HG02938 (cell line): Measurements from ENCODE around the gene YTHDF1.
"Not testable (repeated sequence)": the region's sequence is repeated elsewhere in the genome, so short reads cannot be mapped to it uniquely, and the experiment has no call there.

ENCODE experiments used
- ATAC-seq: cut with Tn5 transposase; IDR thresholded peaks from one replicate; pipeline ENCODE4 v1.9.1; 2021; ENCODE audit warnings: mild to moderate bottlenecking, moderate library complexity; ENCODE audit not compliant: unreplicated experiment

The YTHDF1 gene

DNA sequence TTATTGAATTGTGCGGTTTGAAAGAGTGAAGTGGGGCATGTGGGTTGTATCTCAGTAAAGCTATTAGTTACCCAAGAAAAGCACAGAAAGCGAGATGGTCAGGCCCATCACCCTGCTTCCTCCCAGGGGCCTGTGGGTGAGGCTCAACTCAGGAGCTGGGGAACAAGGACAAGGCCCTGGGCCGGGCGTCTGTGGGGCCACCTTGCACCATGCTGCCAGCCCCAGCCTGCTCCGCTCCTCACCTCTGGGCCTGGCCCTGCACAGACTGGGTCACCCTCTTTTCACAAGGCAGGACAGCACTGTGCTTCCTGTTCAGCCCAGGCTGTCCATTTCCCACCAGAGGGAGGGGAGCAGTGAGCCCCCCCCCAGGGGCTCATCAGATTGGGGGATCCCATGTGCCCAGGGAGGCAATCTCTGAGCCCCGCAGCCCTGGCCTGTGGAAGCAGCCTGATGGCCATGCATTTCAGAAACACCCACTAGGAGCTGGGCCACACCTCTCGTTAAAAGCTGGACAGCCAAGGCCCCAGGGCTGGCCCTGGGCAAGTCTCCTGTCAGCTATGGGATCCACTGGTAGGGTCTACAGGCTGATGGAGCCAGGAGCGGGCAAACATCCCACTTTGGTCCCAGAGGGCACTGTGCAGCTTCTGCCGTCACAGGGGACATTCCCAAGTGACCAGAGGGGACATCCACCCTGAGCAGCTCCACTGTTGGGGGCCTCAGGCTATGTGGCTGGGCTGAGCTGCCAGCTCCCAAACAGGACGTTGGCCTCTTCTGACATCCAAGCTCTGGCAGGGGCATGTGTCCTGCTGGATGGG is 55.9 kb downstream of the YTHDF1 start:
- ATAC-seq = no peak

DNA sequence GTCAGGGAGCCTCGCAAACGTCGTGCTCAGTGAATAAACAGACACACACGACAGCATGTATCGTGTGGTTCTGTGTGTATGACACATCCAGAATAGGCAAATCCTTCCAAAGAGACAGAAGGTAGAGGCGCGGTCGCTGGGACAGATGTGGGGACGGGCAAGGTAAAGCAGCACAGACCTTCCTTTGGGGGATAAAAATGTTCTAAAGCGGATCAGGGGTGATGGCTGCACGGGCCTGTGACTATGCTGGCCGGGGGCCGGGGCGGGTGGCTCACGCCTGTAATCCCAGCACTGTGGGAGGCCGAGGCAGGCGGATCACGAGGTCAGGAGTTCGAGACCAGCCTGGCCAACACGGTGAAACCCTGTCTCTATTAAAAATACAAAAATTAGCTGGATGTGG is 56.7 kb downstream of the YTHDF1 start:
- ATAC-seq = not testable (repeated sequence)

DNA sequence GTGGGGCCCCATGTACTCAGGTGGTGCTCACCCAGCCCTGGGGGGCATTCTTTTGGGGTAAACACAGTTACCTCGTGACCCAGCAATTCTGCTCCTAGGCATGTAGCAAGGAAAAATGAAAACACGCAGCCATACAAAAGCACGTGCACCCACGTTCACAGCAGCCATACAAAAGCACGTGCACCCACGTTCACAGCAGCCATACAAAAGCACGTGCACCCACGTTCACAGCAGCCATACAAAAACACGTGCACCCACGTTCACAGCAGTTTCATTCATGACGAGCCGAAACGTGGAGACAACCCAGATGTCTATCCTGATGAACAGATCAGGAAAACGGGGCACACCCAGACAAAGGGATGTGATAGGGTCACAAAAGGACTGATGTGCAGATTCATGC is 57.1 kb downstream of the YTHDF1 start:
- ATAC-seq = no peak

DNA sequence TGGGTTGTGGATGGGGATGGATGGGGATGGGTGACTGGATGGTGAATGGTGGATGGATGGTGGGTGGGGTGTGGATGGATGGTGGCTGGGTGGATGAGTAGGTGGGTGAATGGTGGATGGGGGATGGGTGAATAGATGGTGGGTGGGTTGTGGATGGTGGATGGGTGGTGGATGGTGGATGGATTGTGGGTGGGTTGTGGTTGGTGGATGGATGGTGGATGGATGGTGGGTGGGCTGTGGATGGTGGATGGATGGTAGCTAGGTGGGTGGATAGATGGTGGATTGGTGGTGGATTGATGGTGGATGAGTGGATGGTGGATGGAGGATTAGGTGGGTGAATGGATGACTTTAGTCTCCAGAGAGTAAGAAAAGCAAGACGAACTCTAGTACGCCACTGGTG is 57.6 kb downstream of the YTHDF1 start:
- no peak for ATAC-seq

DNA sequence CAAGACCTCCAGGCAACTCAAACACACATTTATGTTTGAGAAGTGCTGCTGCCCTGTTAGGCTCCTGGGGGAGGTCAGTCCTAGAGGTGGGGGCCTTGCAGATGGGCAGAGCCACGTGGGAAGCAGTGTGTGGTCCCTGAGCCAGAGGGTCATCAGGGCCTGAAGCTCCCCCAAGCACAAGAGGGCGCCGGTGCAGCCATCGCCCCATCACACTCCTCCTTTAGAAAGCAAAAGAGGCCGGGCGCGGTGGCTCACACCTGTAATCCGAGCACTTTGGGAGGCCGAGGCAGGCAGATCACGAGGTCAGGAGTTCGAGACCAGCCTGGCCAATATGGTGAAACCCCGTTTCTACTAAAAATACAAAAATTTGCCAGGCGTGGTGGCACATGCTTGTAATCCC is 58.5 kb downstream of the YTHDF1 start:
- not testable (repeated sequence) for ATAC-seq

DNA sequence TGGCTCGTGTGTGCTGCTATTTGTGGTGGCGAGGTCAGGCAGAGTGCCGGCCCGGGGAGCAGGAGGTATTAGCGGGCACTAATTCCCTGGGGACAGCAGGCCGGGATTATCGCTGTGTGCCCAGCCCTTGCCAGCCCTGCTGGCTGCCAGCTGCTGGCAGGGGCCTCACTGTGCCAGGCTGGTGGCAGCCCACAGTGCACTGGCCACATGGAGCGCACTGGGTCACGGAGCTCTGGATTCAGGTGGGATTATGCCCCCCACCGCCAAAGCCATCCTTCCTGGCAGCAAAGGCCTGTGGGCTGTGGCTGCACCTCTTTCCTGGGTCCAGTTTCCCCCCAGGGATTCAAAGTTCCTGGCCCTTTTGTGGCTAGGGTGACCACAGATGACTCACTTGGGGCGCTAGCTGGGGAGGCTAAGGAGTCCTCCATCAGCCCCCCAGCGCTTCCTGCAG is 59.7 kb downstream of the YTHDF1 start:
- ATAC-seq = no peak

DNA sequence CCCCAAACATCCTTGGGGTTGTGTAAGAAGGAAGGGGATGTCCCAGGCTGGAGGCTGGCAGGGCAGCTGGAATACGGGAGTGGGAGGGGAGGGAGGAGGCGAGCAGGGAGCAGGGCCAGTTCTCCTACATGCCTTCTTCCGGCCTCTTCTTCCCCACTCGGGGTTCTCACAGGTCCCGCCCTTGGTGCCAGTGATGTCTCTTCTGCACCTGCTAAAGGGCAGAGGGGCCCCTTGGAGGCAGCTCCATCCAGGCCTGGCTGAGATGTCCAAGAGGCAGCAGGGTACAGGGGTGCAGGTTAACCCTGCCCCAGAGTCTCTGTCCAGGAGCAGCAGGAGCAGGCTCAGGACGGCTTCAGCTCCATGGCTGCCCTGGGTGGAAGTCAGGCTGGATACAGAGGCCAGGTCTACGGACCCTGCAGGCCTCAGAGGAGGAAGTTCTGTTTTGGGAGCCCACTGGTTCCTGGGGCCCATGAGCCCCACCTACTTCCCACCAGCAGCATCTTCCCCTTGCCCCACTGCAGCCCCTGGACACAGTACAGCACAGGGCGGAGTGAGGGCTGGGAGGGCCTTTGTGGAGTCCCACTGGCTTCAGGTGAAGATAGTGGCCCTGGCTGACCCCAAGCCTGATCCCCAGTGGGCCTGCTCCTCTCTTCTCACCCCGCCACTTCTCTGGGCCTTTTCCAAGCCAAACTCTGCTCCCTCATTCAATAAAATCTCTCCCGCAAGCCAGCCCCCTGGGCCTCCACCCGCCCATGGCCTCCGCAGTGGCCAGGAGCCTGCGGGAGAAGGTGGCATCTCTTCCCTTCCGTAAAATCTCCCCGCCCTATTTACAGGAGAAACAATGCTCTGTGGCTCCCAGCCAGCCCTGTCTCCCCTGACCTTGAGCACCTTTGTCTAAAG is 60.4 kb downstream of the YTHDF1 start:
- no peak for ATAC-seq

DNA sequence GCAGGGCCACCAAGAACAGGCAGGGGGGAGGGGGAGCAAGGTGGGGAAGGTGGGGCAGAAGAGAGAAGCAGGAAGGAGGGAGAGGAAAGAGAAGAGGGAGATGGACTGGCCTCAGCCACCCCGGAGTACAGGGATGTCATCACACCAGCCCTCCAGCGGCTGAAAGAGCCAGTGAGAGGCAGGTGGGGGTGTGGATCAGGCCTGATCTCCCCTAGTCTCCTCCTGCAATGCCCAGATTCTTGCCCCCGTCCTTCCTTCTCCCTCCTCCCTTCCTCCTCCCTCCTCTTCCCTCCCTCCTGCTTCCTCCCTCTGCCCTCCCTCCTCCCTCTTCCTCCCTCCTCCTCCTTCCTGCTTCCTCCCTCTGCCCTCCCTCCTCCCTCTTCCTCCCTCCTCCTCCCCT is 61.5 kb downstream of the YTHDF1 start:
- no peak for ATAC-seq

DNA sequence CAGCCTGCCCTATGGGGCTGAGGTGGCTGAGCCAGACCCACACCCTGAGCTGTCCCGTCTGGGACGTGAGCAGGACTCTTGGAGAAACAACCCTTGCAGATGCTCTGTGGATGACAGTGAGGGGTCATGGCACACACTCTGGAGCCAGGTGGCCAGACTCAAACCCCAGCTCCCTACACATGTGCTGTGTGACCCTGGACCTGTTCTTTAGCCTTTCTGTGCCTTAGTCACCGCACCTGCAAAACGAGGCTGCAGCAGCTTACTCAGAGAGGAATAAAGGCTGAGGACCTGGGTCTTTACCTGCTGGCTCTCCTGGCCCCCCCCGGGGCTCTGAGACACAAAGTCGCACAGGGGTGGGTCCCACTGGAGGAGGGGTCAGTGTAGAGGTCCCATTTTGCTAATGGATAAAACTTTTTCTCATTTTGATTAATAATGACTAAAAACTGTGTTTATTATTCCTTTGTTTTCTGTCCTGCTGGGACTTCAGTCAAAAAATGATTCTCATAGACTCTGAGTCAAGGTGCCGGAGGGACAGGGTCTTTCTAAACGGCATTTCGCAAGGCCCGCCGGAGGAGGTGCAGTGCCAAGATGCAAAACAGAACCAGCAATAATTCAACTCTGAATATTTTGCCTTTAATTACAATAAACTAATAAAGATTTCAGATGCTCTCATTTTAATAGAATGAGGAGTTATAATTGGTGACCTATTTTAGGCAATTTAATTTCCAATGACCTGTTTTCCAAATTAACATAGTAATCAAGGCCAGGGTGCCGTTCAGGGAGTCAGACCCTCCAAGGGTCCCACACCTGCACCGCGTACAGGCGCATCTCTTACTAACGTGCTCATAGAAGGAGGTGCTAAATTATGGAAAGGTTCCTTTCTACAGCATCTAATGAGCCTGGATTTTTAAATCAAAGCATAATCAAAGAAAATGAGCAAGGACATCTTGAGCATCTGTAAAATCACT is 62.4 kb downstream of the YTHDF1 start:
- ATAC-seq = no peak

DNA sequence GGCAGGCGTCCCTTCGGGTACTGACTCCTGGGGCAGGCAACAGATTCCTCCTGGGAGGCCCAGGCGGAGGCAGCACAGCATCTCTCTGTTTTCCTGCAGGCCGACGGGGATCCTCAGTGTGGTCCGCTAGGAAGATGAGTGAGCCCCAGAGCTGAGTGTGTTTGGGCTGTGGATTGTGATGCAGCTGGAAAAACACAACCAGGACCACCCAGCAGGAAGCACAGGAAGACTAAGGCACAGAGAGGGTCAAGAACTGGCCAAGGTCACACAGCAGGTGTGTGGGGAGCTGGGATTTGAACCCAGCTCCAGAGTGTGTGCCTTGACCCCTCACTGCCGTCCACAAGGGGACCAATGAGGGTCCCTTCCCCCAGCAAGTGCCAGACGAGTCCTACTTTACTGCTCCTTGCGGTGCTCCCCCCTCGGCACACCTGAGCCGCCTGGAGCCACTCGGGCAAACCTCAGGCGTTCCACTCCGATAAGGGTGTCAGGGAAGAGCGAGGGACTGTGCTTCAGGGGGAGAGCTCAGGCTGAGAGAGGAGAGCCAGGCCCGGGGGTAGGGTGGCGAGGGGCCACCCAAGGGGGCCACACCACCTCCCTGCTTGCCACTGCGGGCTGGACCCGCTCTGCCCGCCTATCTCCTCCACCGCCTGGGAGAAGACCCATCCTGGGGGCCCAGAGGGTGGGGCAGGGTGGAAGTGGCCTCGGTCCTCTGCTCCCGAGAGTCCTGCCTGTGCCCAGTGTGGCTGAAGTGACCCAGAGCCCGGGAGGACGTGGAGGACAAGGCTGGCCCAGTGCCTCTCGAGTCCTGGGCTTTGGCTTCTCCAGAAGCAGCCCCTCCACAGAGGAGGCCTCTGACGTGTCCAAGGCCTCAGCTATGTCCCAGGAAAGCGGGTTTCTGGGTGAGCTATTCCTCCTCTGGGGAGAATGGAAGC is 63.3 kb downstream of the YTHDF1 start:
- ATAC-seq = no peak

DNA sequence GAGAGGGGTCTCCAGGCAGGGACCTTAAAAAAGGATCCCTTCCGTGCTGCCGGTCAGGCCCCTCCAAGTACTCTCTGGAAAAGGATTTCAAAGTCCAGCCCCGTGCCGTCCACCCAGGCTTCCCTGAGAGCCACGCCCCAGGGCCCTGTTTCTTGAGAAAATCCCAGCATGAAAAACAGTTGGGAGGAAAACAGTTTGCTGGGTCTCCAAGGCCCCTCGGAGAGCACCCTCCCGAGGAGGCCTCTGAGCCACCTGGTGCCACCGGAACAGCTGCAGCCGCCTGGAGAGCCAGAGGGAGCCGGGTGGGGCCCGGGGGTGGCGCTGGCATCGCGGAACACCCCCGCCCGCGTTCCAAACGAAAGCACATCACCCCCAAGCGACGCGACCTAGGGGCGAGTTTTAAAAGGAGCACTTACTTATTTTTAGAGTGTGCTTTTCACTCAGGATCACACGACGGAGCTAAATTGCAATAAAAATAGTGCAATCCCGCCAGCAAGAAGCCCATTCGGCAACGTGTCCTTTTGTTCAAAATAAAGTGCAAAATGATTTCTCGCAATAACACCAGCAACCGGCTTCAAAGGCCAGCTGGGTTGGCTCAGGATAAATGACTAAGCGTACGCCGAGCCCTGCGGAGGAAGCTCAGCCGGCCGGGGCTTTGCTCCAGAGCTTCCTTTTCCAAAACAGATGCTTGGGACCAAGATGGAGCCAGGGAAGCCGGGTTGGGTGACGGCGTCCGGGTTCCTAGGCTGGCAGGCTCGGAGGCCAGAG is 64.2 kb downstream of the YTHDF1 start:
- ATAC-seq = no peak

DNA sequence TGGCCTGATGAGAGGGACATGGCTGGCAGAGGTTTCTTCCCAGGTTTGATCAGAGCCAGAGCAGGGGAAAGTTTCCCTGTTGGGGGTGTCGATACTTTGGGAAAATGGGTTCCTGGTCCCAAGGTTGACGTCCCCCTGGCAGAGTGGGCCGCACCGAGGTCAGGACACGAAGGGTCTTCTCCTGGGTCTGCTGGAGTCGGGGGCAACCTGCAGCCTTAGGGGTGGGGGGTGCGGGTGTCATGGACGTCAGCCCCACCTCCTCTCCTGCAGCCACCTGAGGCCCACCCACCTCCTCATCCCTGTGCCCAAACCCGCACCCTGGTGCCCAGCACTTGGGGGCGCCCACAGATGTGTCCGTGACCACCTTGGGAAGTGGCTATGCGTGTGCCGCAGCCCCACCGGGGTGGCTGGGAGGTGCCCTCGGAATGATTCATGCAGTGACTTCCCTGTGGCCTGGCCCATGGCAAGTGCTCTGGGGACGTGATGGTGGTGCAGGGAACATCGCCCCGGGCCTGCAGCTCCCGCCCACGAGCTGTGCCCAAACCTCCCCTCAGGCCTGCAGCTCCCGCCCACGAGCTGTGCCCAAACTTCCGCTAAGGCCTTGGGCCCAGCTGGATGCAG is 64.9 kb downstream of the YTHDF1 start:
- ATAC-seq = no peak

DNA sequence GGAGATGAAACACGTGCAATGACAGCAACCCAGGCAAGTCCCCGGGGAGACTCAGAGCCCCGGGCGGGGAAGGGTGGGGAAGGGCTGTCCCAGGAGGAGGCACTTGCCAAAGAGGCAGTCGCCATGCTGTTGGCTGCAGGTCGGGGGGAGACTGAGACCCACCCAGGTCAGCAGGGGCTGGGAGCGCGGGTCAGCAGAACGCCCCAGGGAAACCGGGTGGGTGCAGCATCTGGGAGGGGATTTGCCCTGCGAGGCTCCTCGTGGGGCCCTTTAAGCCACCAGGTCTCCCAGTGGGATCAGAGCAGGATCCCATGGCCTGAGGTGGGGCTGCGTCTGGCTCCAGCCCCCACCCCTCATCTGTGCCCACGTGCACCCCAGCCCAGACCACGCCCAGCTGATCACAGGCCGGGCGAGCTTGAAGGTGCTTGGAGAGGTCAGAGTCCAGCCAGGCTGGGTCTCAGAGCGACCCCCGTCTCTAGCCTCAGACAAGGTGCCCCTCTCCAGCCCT is 65.5 kb downstream of the YTHDF1 start:
- ATAC-seq = no peak

DNA sequence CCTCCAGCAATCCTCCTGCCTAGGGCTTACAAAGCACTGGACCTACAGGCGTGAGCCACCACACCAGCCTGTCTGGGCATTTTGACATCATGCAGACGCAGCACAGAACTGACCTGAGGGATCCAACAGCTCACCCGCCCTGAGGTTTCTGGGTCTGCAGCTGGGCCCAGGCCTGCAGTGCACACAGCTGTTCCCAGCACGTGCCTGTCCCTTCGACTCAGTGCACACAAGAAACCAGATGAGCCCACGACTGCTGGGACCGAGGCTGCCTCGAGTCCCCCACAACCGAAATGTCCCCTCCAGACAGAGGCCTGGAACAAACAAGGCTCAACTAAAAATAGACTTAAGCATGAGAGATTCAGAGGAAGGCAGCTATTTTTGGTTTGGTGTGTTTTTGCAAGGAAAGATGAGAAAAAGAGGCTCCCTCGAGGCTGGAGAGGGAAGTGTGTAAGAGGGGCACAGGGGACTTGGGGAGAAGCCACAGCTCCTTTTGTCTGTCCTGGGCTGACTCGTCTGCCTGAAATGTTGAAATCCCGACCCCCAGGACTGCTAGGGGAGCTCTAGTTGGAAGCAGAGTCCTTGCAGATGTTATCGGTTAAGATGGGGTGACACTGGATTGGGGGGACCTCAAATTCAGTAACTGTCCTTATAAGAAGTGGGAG is 66.3 kb downstream of the YTHDF1 start:
- no peak for ATAC-seq

DNA sequence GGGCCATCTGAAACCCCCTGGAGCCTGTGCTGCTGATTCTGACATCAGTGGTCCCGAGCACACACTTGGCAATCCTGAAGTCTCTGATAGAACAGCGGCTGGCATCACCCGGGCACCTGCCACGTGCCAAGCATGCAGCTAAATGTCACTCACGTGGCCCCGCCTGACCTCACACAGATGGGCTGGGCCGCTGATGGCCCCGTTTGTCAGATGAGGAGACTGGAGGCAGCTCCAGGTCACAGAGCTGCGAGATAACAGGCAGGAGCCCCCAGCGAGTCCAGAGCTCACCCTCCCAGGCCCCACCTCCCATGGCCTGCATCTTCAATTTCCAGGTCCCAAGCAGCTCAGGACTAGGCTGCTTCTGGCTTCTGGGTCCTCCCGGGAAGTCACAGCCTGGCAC is 67.2 kb downstream of the YTHDF1 start:
- no peak for ATAC-seq

DNA sequence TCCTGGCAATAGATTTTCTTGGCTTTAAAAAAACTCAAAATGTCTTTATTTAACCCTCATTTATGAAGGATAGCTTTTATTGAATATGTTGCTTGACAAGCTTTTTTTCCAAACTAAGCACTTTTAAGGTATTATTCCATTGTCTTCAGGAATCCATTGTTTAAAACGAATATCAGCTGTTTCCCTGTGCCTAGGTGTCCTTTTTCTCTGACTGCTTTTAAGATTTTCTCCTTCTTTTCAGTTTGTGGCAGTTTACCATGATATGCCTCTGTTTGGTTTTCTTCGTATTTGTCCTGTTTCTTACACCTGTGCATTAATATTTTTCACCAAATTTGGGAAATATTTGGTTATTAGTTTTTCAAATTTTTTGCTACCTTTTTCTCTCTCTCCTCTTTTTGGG is 68.4 kb downstream of the YTHDF1 start:
- no peak for ATAC-seq
